ENCODE results near the gene RALGPS1.

GRCh38 chr9:127087411-127087810 lies 172.8 kb downstream of the RALGPS1 start:
- TF ChIP-seq CTCF (IDR thresholded peaks at IDR 0.05) (no peak), POLR2A (IDR thresholded peaks at IDR 0.05) (no peak)
